Left ventricle myocardium inferior (tissue), 1 donor: Measurements from ENCODE around the gene RBMS3. TPM values are rescaled to one million over a fixed set of nuclear protein-coding genes. Genes with fewer than 3 reads are reported as not detected.
"Not testable (repeated sequence)": the region's sequence is repeated elsewhere in the genome, so short reads cannot be mapped to it uniquely, and the experiment has no call there.

Experiments
- DNase-seq: peaks from one replicate; pipeline ENCODE4 v3.0.0-alpha.2; 2020
- H3K27ac ChIP-seq: fragments of 200-600 bp; replicated peaks from 2 replicates; pipeline ENCODE4 v1.8.0; 2021
- H3K27me3 ChIP-seq: fragments of 200-600 bp; 2 replicates; pipeline ENCODE4 v1.8.0; 2021; ENCODE audit warnings: low read depth
- H3K36me3 ChIP-seq: fragments of 200-600 bp; 2 replicates; pipeline ENCODE4 v1.8.0; 2021
- H3K4me1 ChIP-seq: fragments of 200-600 bp; 2 replicates; pipeline ENCODE4 v1.8.0; 2021
- H3K4me3 ChIP-seq: fragments of 200-600 bp; 2 replicates; pipeline ENCODE4 v1.8.0; 2021; ENCODE audit warnings: mild to moderate bottlenecking, moderate library complexity
- H3K9me3 ChIP-seq: fragments of 200-600 bp; replicated peaks from 2 replicates; pipeline ENCODE4 v1.8.0; 2021
- CTCF ChIP-seq: fragments of 200-600 bp; IDR thresholded peaks from 2 replicates; pipeline ENCODE4 v1.8.0; 2021; ENCODE audit warnings: antibody characterized with exemption, mild to moderate bottlenecking, borderline replicate concordance
- intact Hi-C: fragments of 100-400 bp; cut with micrococcal nuclease; formaldehyde crosslinking; loops from one replicate; pipeline ENCODE4 v1.11.0; 2022
- total RNA-seq: library from RNA; stranded (reverse); fragmentation: NEBNext Ultra II Directional; extraction: Animal tissue kit (Norgen Biotek cat#: 25700); gene quantifications from one replicate; pipeline ENCODE4 v1.2.1, GENCODE V29; 2021
- donor health status: DM: no; HTN: yes; CAD: no; lungs with severe emphysema.

The RBMS3 gene
- total RNA-seq, 1 donor from 2014 or later: 25.3 TPM

- Histone ChIP-seq H3K36me3 (peaks cover 8% of the 10 kb centered on the region), H3K27me3 (no peaks in the 10 kb centered on the region), H3K4me3 (no peak overlapping the region), H3K27ac (no peak overlapping the region), H3K4me1 (no peaks in the 10 kb centered on the region), H3K9me3 (no peaks in the 10 kb centered on the region)
- no peak for TF ChIP-seq CTCF
- no peak for DNase-seq
- intact Hi-C loops: no loop called here
Observed at GRCh38 chr3:29668233-29668632, 387.4 kb downstream of the RBMS3 start.

GRCh38 chr3:29668728-29669127, 387.9 kb downstream of the RBMS3 start:
- TF ChIP-seq CTCF: no peak
- DNase-seq: no peak
- H3K36me3 ChIP-seq: peaks cover 8% of the 10 kb centered on the region
- no peaks in the 10 kb centered on the region for H3K4me1 ChIP-seq
- intact Hi-C loops: no loop called here
- H3K9me3 ChIP-seq: no peaks in the 10 kb centered on the region
- H3K4me3 ChIP-seq: no peak overlapping the region
- H3K27ac ChIP-seq: no peak overlapping the region
- no peaks in the 10 kb centered on the region for H3K27me3 ChIP-seq

GRCh38 chr3:29670476-29670875, 389.6 kb downstream of the RBMS3 start:
- H3K27me3 ChIP-seq, H3K4me1 ChIP-seq, DNase-seq, H3K36me3 ChIP-seq, H3K27ac ChIP-seq, intact Hi-C loops, H3K4me3 ChIP-seq: not testable (repeated sequence)
- H3K9me3 ChIP-seq: peaks cover 14% of the 10 kb centered on the region

- intact Hi-C loops: loop anchor here (5.0 kb wide), 1 partner anchor 615 kb away; no protein-coding TSS in a partner anchor
- TF ChIP-seq CTCF: no peak
- Histone ChIP-seq H3K36me3 (no peaks in the 10 kb centered on the region), H3K4me3 (no peak overlapping the region), H3K27ac (no peak overlapping the region), H3K9me3 (peaks cover 31% of the 10 kb centered on the region), H3K4me1 (peaks cover 3% of the 10 kb centered on the region), H3K27me3 (no peaks in the 10 kb centered on the region)
- DNase-seq: no peak
Observed at GRCh38 chr3:29677421-29677820, 396.6 kb downstream of the RBMS3 start.

GRCh38 chr3:29679944-29680343, 399.1 kb downstream of the RBMS3 start:
- no peak for DNase-seq
- Histone ChIP-seq H3K36me3 (no peaks in the 10 kb centered on the region), H3K9me3 (peaks cover 22% of the 10 kb centered on the region), H3K27ac (peak overlapping the region; percentile 31), H3K4me3 (no peak overlapping the region), H3K27me3 (no peaks in the 10 kb centered on the region), H3K4me1 (peaks cover 25% of the 10 kb centered on the region)
- no peak for TF ChIP-seq CTCF
- intact Hi-C loops: loop anchor here (5.0 kb wide), 1 partner anchor 618 kb away; no protein-coding TSS in a partner anchor

- no peaks in the 10 kb centered on the region for H3K27me3 ChIP-seq
- DNase-seq: no peak
- H3K36me3 ChIP-seq: no peaks in the 10 kb centered on the region
- TF ChIP-seq CTCF: no peak
- H3K4me1 ChIP-seq: peaks cover 39% of the 10 kb centered on the region
- H3K4me3 ChIP-seq: peak overlapping the region; percentile 31
- H3K9me3 ChIP-seq: peaks cover 12% of the 10 kb centered on the region
- intact Hi-C loops: no loop called here
- H3K27ac ChIP-seq: peak overlapping the region; percentile 89
Observed at GRCh38 chr3:29683018-29683993, 402.4 kb downstream of the RBMS3 start.
